H9 (cell line): ENCODE results near the gene GATD1. TPM values are rescaled to one million over a fixed set of nuclear protein-coding genes. Genes with fewer than 3 reads are reported as not detected.

Experiments used
- DNase-seq: peaks from one replicate; pipeline ENCODE4 v3.0.0-alpha.2; 2017
- H2AFZ ChIP-seq: one replicate; pipeline ENCODE4 v1.6.1; 2013; ENCODE audit warnings: mild to moderate bottlenecking, low read length, control low read depth, moderate library complexity
- H2AK5ac ChIP-seq: 2 replicates; pipeline ENCODE4 v1.6.1; 2013; ENCODE audit warnings: low read length, control low read depth, mixed read lengths; ENCODE audit not compliant: insufficient read length
- H2BK120ac ChIP-seq: one replicate; pipeline ENCODE4 v1.6.1; 2013; ENCODE audit warnings: low read depth, mild to moderate bottlenecking, low read length, control low read depth, inconsistent platforms; ENCODE audit not compliant: poor library complexity, severe bottlenecking
- H2BK12ac ChIP-seq: 2 replicates; pipeline ENCODE4 v1.6.1; 2013; ENCODE audit warnings: low read length, control low read depth, mixed read lengths, low read depth; ENCODE audit not compliant: insufficient read length
- H2BK15ac ChIP-seq: 2 replicates; pipeline ENCODE4 v1.6.1; 2013; ENCODE audit warnings: low read depth, low read length, control low read depth
- H2BK20ac ChIP-seq: one replicate; pipeline ENCODE4 v1.6.1; 2013; ENCODE audit warnings: low read depth, mild to moderate bottlenecking, low read length, control low read depth, inconsistent platforms; ENCODE audit not compliant: poor library complexity, severe bottlenecking
- H2BK5ac ChIP-seq: 2 replicates; pipeline ENCODE4 v1.6.1; 2013; ENCODE audit warnings: low read length, control low read depth, mixed read lengths; ENCODE audit not compliant: insufficient read length
- H3K14ac ChIP-seq: 2 replicates; pipeline ENCODE4 v1.6.1; 2013; ENCODE audit warnings: low read length, control low read depth; ENCODE audit not compliant: insufficient read depth
- H3K18ac ChIP-seq: 2 replicates; pipeline ENCODE4 v1.6.1; 2013; ENCODE audit warnings: low read depth, mild to moderate bottlenecking, mixed read lengths, low read length, control low read depth; ENCODE audit not compliant: insufficient read length
- H3K23ac ChIP-seq: 2 replicates; pipeline ENCODE4 v1.6.1; 2013; ENCODE audit warnings: low read length, control low read depth, mixed read lengths, low read depth; ENCODE audit not compliant: insufficient read length
- H3K23me2 ChIP-seq: 2 replicates; pipeline ENCODE4 v1.6.1; 2013; ENCODE audit warnings: low read depth, mild to moderate bottlenecking, mixed read lengths, low read length, control low read depth; ENCODE audit not compliant: insufficient read length, poor library complexity, severe bottlenecking
- H3K27ac ChIP-seq: 2 replicates; pipeline ENCODE4 v1.5.1; 2013; ENCODE audit warnings: low read length, control low read depth, mixed read lengths, low read depth; ENCODE audit not compliant: insufficient read length
- H3K27me3 ChIP-seq: 2 replicates; pipeline ENCODE4 v1.6.1; 2013; ENCODE audit warnings: low read length, control low read depth, inconsistent platforms; ENCODE audit not compliant: insufficient read depth
- H3K4ac ChIP-seq: 2 replicates; pipeline ENCODE4 v1.6.1; 2013; ENCODE audit warnings: low read depth, mild to moderate bottlenecking, control low read depth, inconsistent platforms, low read length, moderate library complexity
- H3K4me1 ChIP-seq: 2 replicates; pipeline ENCODE4 v1.6.1; 2013; ENCODE audit warnings: low read length, control low read depth, inconsistent platforms; ENCODE audit not compliant: insufficient read depth
- H3K4me2 ChIP-seq: 2 replicates; pipeline ENCODE4 v1.6.1; 2013; ENCODE audit warnings: low read length, control low read depth, mixed read lengths; ENCODE audit not compliant: insufficient read length, insufficient read depth
- H3K56ac ChIP-seq: 2 replicates; pipeline ENCODE4 v1.6.1; 2013; ENCODE audit warnings: low read depth, mild to moderate bottlenecking, mixed read lengths, low read length, control low read depth; ENCODE audit not compliant: insufficient read length
- H3K79me1 ChIP-seq: 2 replicates; pipeline ENCODE4 v1.6.1; 2013; ENCODE audit warnings: low read depth, mild to moderate bottlenecking, moderate library complexity, low read length, control low read depth, inconsistent platforms; ENCODE audit not compliant: insufficient read depth, poor library complexity, severe bottlenecking
- H3K79me2 ChIP-seq: 2 replicates; pipeline ENCODE4 v1.6.1; 2013; ENCODE audit warnings: low read length, control low read depth, inconsistent platforms; ENCODE audit not compliant: insufficient read depth
- H3K9ac ChIP-seq: 2 replicates; pipeline ENCODE4 v1.6.1; 2013; ENCODE audit warnings: low read length, control low read depth, mixed read lengths; ENCODE audit not compliant: insufficient read length; ENCODE audit errors: extremely low read depth
- H3K9me3 ChIP-seq: one replicate; pipeline ENCODE4 v1.6.1; 2013; ENCODE audit warnings: low read depth, low read length, inconsistent platforms; ENCODE audit not compliant: control insufficient read depth
- H3T11ph ChIP-seq: one replicate; pipeline ENCODE4 v1.6.1; 2013; ENCODE audit warnings: mild to moderate bottlenecking, low read length, control low read depth, inconsistent platforms
- H4K20me1 ChIP-seq: one replicate; pipeline ENCODE4 v1.6.1; 2013; ENCODE audit not compliant: control insufficient read depth, insufficient read length, insufficient read depth
- H4K5ac ChIP-seq: 2 replicates; pipeline ENCODE4 v1.6.1; 2013; ENCODE audit warnings: low read depth, mild to moderate bottlenecking, mixed read lengths, low read length, control low read depth; ENCODE audit not compliant: insufficient read length
- H4K8ac ChIP-seq: replicated peaks from 2 replicates; pipeline ENCODE4 v1.6.1; 2013; ENCODE audit warnings: low read length, control low read depth, mixed read lengths, low read depth; ENCODE audit not compliant: insufficient read length
- H4K91ac ChIP-seq: 2 replicates; pipeline ENCODE4 v1.6.1; 2013; ENCODE audit warnings: low read depth, mild to moderate bottlenecking, moderate library complexity, mixed read lengths, low read length, control low read depth; ENCODE audit not compliant: insufficient read length
- H3K27ac Mint-ChIP-seq, 3 experiments: 2 replicates in 2 of 3; 3 replicates in 1 of 3; pipeline ENCODE4 v1.8.0; 2020 to 2021; ENCODE audit warnings: mixed read lengths in 3 of 3, mild to moderate bottlenecking in 1 of 3, moderate library complexity in 1 of 3
- H3K27me3 Mint-ChIP-seq: 2 replicates; pipeline ENCODE4 v1.8.0; 2021; ENCODE audit warnings: low read depth, mild to moderate bottlenecking, moderate library complexity, mixed read lengths
- H3K36me3 Mint-ChIP-seq, 3 experiments: 2 replicates in 2 of 3; 3 replicates in 1 of 3; pipeline ENCODE4 v1.8.0; 2020 to 2021; ENCODE audit warnings: low read depth in 3 of 3, mixed read lengths in 3 of 3; ENCODE audit not compliant: insufficient read depth in 1 of 3
- H3K4me1 Mint-ChIP-seq, 2 experiments: 2 replicates each; pipeline ENCODE4 v1.8.0; 2020; ENCODE audit warnings: mixed read lengths in 2 of 2
- H3K4me3 Mint-ChIP-seq, 2 experiments: 2 replicates in 1 of 2; 3 replicates in 1 of 2; pipeline ENCODE4 v1.8.0; 2020 to 2021; ENCODE audit warnings: mild to moderate bottlenecking in 2 of 2, mixed read lengths in 2 of 2, moderate library complexity in 1 of 2
- H3K9me3 Mint-ChIP-seq, 2 experiments: 2 replicates in 1 of 2; 3 replicates in 1 of 2; pipeline ENCODE4 v1.8.0; 2020; ENCODE audit warnings: mild to moderate bottlenecking in 2 of 2, mixed read lengths in 2 of 2, moderate library complexity in 1 of 2
- CTCF ChIP-seq: fragments of 200-600 bp; sonication (generic); conservative IDR thresholded peaks from 3 replicates; pipeline ENCODE4 v1.8.0; 2021; ENCODE audit warnings: antibody characterized with exemption, mild to moderate bottlenecking
- WGBS: extraction: QIAGEN DNeasy Blood & Tissue Kit; methylation state at CpG from one replicate; pipeline ENCODE4 v1.1.7; 2013; ENCODE audit warnings: missing lambda C conversion rate, low lambda C conversion rate, mixed read lengths; ENCODE audit not compliant: insufficient read length; ENCODE audit errors: extremely low coverage; 5-methylcytosine and 5-hydroxymethylcytosine counted together
- total RNA-seq: library from RNA; stranded (reverse); gene quantifications from 2 replicates; pipeline ENCODE4 v1.2.1, GENCODE V29; 2021

Gene GATD1
- total RNA-seq, 1 experiment from 2014 or later = 60.0 TPM

GRCh38 chr11:794766-795633 lies 17.7 kb upstream of the GATD1 start:
- Histone ChIP-seq H3K79me2 (no peaks in the 10 kb centered on the region), H2BK12ac (no peak overlapping the region), H3K23me2 (peaks cover 9% of the 10 kb centered on the region), H3K9me3 (no peaks in the 10 kb centered on the region), H2AFZ (no peak overlapping the region), H4K8ac (no peak overlapping the region), H3K4me1 (no peaks in the 10 kb centered on the region; the same call in 1 of the 2 replicates), H3K4me2 (no peak overlapping the region), H3K14ac (no peak overlapping the region), H3K27me3 (no peaks in the 10 kb centered on the region), H2BK20ac (no peak overlapping the region), H3K23ac (no peak overlapping the region), H2BK15ac (no peak overlapping the region), H4K91ac (no peak overlapping the region), H3T11ph (no peak overlapping the region), H4K5ac (no peak overlapping the region), H3K27ac (no peak overlapping the region), H3K79me1 (no peaks in the 10 kb centered on the region), H3K18ac (no peak overlapping the region), H2BK5ac (no peak overlapping the region), H3K56ac (no peak overlapping the region), H2AK5ac (no peak overlapping the region), H2BK120ac (no peak overlapping the region), H4K20me1 (peaks cover 2% of the 10 kb centered on the region), H3K9ac (no peak overlapping the region), H3K4ac (no peak overlapping the region)
- no peaks in the 10 kb centered on the region for H3K9me3 Mint-ChIP-seq
- no peak overlapping the region for H3K27ac Mint-ChIP-seq
- no peak for TF ChIP-seq CTCF
- H3K4me1 Mint-ChIP-seq = peaks cover 16 to 28% of the 10 kb centered on the region in 2 experiments
- H3K27me3 Mint-ChIP-seq = no peaks in the 10 kb centered on the region
- H3K4me3 Mint-ChIP-seq = no peak overlapping the region; a peak in 1 of 5 replicates
- DNase-seq = no peak
- no CpG with 5 or more reads among the region's 38 CpGs for WGBS
- peaks cover 0 to 16% (median 3%) of the 10 kb centered on the region in 3 experiments; a peak in 2 of 7 replicates for H3K36me3 Mint-ChIP-seq
